GM20431 (cell line): ENCODE measurements around the gene MTX1.

Experiments used
- in situ Hi-C: fragments of 300-500 bp; cut with MseI, MboI; formaldehyde crosslinking; loops from one replicate; pipeline ENCODE4 v1.15.0; 2020; ENCODE audit warnings: low sequenced_read_pairs; ENCODE audit not compliant: unreplicated experiment

Gene MTX1

DNA sequence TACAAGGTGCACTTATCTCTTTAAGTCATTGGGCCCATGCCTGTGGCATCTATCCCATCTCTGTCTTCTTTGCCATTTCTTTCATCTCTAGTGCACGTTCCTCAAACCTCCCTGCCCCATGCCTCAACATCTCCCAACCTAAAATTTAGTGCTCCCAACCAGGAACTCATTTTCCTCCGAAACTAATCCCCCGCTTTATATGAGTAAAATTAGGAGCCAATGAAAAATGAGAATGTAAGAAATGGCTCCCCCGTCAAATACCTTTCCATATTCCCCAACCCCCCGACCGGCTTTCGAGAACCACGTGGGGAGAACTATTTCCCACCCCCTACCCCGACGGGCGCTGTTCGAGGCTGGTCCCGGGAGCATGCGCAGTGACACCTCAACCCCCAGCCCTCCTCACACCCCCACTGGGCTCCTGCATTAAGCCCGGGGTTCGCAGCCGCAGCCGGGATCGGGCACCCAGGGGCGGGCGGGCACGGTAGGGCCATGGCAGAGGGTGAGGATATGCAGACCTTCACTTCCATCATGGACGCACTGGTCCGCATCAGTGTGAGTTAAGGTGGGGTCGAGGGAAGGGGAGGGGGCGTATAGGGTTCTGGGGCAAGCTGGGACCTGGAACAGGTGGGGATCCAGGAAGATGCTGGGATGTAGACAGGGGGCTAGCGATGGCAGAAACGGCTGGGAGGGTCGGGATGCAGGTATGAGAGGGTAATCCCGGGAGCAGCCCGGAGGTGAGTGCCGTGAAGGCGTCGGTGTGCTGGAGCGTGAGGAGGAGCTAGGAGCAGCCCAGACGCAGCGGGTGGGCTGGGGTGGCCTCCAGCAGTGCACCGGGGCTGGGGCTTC, 34.8 kb upstream of the MTX1 start, which contains the start of gene TRIM46:
TRIM46 (plus strand) TSS at position 372 of the 846 bp plus-strand sequence; CDS start at position 490, 118 bp downstream.
- in situ Hi-C loops: no loop called here

DNA sequence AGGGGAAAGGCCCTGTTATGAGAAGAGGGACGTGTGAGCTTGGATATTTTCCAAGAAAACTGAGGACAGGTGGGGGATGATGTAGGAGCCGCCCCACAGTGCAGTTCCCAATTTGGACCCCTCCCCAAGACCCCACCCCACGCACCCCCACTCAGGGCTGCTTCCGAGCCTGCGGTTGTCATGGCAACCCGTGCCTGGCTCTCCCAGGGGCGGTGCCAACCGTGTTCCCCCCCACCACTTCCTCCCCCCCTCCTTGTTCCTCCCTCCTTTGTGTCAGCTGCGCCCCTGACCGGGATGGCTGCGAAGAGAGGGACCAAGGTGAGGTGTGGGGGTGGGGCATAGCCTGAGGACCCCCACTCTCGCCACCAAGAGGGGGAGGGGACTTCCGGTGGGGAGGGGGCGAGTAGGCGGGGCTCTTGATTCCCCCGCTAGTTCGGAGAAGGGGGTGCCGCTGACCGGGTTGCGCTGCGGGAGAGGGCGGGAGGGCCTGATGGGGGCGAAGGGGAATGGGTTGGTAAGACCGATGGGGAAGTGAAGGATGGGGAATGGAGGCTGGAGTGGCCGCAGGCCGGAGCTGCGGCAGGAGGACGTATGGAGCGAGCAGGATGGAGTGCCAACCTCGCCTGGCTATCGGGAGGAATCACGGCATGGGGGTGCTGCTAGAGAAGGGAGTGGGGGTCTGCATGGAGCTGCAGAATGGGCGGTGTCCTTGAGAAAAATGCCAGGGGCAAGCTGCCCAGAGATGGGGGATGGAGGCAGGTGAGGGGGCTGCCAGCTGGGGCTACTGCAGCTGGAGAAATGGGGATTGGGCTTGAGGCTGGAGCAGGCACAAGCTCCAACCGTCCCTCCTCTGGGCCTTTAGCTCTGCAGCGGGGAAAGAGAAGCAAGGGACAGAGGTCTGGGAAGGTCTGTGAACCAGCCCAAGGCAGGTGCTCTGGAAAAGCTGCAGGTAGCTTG, 33.9 kb upstream of the MTX1 start:
- in situ Hi-C loops: no loop called here

DNA sequence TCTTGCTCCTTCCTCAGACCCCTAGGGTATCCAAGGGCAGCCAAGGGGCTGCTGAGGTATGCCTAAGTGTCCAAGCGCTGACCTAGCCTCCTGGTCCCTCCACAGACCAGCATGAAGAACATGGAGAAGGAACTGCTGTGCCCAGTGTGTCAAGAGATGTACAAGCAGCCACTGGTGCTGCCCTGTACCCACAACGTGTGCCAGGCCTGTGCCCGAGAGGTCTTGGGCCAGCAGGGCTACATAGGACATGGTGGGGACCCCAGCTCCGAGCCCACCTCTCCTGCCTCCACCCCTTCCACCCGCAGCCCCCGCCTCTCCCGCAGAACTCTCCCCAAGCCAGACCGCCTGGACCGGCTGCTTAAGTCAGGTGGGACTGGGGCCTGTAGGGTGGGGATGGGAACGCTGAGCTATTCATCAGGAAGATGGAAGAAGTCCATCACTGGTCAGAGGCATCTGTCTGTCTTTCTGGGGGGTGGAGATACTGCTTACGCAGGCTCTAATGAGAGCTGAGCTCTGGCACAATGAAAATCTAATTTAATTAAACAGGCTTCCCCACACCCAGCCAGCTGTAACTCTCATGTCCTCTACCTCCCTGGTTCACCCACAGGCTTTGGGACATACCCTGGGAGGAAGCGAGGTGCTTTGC, 33.1 kb upstream of the MTX1 start:
- in situ Hi-C loops: no loop called here

DNA sequence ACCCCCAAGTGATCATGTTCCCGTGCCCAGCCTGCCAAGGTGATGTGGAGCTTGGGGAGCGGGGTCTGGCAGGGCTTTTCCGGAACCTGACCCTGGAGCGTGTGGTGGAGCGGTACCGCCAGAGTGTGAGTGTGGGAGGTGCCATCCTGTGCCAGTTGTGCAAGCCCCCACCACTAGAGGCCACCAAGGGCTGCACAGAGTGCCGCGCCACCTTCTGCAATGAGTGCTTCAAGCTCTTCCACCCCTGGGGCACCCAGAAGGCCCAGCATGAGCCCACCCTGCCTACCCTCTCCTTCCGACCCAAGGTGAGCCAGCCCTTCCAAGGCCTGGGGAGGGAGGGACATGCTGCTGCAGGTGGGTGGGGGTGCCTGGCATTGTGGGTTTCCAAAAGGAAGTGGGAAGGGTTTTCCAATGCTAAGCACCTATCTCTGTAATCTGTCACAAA, 32.5 kb upstream of the MTX1 start:
- in situ Hi-C loops: no loop called here

DNA sequence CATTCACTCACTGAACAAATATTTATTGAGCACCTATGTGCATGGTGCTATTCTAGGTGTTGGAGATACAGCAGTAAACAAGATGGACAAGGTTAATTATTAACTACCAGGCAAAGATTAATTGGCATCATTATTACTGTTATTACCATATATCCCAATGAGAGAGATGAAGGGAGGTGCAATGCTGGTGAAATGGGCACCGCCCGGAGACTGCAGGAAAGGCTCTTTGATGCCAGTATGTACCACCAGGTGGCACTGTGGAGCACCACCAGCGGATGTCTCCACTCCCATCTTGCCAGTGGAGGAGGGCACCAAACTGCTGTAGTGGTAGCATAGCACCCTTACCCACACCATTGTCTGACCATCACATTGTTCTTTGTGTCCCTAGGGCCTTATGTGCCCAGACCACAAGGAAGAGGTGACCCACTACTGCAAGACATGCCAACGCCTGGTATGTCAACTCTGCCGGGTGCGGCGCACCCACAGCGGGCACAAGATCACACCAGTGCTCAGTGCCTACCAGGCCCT, 31.9 kb upstream of the MTX1 start:
- in situ Hi-C loops: no loop called here

DNA sequence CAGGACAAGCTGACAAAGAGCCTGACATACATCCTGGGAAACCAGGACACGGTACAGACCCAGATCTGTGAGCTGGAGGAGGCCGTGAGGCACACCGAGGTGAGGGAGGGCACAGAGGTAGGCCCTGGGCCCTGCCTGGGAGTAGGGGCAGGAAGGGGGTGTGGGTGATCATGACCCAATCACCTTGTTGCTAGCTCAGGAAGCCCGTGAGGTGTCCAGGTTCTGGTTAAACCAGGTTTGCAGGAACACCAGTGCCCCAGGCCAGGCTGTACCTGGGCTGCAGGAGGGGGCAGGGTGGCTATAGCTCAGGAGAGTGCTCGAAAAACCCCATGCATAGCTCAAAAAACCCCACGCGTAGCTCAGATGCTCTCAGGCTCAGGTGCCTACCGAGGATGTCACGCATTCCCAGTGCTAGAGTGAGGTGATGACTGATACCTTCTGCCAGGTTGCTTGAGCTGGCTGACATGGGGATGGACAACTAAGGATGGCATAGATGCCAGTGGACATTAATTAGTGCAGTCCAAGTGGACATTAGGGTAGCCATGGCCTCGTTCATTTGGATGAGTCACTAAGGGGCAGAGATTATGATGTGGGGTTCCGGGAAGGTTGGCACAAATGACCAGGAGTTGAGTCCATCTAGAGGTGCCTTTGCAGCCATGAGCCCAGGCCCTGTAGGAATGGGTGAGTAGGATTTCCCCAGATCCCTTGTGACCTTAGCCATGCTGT, 31.1 kb upstream of the MTX1 start:
- in situ Hi-C loops: no loop called here

DNA sequence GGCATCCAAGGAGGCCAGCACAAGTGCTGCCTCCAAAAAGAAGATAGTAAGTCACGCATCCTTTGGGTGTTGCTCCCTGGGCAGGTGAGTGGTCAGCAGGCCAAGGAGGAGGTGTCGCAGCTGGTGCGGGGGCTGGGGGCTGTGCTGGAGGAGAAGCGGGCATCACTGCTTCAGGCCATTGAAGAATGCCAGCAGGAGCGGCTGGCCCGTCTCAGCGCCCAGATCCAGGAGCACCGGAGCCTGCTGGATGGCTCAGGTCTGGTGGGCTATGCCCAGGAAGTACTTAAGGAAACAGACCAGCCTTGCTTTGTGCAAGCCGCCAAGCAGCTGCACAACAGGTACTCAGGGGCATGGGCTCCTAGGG, 30.6 kb upstream of the MTX1 start:
- in situ Hi-C loops: no loop called here

DNA sequence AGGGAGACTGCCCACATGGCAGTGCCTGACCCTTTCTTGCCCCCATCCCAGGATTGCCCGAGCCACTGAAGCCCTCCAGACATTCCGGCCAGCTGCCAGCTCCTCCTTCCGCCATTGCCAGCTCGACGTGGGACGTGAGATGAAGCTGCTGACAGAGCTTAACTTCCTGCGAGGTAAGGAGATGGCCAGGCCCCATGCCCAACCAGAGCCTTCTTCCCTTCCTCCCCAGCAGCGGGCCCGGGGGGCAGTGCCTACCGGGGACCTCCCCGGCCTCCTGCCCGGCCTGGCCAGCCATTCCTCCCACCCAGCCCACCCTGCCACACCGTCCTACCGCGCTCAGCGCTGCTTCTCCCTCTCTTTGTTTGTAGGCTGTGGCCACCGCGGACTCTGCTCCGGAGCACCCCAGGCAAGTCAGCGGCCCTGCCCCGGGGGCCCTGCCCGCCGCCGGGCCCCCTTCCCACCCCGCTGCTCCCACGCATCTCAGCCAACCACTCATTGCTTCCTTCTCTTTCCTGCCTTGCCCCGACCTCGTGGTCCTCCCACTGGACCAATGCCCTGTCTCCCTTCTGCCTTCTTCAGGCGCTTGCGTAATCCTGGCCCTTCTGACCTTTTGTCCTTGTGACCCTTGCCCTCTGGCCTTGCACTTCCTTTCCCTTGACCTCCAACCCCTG, 29.9 kb upstream of the MTX1 start:
- in situ Hi-C loops: no loop called here

DNA sequence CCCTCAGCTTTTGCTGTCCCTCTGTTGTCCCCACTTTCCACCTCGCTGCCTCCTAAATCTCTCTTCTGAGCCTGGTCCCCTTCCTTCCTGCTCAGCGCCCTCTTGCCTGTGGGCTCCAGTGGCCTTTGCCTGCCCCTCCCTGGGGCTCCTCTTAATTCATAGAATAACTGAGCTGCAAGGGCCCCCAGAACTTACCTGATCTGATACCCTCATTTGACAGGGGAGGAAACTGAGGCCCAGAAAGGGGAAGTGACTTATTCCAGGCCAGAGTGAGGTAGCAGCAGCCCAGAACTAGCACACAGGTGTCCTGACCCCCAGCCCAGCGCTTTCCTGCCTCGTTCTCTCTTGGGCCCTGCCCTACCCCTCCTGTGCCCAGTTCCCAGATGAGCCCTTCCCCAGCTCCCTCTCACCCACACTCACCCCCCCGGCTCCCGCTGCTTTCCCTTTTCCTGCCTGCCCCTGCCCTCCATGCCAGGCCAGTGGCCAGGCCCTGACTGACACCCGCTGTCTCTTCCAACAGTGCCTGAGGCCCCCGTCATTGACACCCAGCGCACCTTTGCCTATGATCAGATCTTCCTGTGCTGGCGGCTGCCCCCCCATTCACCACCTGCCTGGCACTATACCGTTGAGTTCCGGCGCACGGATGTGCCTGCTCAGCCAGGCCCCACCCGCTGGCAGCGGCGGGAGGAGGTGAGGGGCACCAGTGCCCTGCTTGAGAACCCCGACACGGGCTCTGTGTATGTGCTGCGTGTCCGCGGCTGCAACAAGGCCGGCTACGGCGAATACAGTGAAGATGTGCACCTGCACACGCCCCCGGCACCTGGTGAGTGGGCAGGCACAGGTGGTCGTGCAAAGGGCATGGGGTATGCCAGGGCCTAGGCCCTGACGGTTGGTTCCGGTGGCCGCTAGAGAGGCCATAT, 29.1 kb upstream of the MTX1 start:
- in situ Hi-C loops: no loop called here

DNA sequence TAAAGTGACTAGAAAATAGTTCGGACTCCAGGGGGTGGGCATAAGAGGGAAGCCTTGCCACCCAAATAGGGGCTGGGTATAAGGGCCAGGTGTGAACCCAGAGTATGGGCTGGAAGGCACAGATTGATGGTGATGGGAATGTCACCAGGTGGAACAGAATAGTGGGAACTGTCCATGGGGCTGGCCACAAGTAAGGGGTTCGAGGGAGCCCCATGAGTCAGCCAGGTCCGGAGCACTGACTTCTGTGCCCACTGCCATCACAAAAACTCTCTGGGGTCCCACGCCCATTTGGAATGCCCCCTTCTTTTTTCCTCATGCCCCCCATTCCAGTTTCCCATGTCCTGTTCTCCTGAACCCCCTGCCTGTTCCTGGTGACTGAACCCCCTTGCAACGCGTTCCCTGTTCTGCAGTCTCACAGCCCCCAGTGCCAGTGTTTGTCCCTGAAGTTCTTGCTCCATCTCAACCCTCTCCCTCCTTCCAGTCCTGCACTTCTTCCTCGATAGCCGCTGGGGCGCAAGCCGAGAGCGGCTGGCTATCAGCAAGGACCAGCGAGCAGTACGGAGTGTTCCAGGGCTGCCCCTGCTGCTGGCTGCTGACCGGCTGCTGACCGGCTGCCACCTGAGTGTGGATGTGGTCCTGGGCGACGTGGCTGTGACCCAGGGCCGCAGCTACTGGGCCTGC, 27.0 kb upstream of the MTX1 start:
- in situ Hi-C loops: no loop called here

DNA sequence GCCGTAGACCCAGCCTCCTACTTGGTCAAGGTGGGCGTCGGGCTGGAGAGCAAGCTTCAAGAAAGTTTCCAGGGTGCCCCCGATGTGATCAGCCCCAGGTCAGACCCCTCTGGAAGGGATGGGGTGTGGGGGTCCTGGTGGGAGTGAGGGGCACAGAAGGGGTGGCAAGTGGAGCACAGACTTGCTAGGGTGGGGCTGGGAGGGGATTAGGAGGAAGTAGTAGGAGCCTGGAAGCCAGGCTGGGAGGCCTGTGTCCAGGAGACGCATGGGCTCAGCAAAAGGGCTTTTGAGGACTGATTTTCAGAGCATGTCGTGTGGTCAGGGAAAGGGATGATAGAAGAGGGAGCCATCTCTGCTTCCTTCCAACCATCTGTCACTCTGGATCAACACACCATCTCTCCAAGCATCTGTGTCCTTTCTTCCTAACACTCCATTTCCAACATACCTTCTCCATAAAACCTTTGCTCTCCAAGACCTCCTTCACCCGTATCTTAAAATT, 26.4 kb upstream of the MTX1 start:
- in situ Hi-C loops: no loop called here

DNA sequence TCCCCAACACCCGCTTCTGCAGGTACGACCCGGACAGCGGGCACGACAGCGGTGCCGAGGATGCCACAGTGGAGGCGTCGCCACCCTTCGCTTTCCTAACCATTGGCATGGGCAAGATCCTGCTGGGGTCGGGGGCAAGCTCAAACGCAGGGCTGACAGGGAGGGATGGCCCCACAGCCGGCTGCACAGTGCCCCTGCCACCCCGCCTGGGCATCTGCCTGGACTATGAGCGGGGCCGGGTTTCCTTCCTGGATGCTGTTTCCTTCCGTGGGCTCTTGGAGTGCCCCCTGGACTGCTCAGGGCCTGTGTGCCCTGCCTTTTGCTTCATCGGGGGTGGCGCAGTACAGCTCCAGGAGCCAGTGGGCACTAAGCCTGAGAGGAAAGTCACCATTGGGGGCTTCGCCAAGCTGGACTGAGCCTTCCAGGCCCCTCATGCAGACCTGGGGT, 24.7 kb upstream of the MTX1 start:
- in situ Hi-C loops: no loop called here

DNA sequence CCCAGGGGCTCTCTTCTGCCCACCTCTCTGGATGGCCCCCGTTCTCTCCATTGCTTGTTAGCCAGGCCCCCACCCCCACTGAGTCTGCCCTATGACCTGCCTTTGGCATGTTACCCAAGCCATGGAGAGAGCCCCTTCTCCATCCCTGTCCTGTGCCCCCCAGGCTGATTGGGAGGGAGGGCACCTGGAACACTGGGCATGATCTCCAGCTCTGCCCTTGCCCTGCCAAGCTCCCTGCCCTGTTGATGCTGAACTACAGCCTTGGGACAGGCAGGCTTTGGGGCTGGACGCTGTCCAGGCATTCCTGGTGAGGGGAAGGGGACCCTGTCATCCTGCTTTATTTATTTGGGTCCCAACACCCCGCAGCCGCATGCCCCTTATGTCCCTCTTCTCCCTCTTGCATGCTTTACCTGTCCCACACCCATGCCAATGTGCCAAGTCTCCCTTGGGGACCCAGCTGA, 24.1 kb upstream of the MTX1 start:
- in situ Hi-C loops: no loop called here

DNA sequence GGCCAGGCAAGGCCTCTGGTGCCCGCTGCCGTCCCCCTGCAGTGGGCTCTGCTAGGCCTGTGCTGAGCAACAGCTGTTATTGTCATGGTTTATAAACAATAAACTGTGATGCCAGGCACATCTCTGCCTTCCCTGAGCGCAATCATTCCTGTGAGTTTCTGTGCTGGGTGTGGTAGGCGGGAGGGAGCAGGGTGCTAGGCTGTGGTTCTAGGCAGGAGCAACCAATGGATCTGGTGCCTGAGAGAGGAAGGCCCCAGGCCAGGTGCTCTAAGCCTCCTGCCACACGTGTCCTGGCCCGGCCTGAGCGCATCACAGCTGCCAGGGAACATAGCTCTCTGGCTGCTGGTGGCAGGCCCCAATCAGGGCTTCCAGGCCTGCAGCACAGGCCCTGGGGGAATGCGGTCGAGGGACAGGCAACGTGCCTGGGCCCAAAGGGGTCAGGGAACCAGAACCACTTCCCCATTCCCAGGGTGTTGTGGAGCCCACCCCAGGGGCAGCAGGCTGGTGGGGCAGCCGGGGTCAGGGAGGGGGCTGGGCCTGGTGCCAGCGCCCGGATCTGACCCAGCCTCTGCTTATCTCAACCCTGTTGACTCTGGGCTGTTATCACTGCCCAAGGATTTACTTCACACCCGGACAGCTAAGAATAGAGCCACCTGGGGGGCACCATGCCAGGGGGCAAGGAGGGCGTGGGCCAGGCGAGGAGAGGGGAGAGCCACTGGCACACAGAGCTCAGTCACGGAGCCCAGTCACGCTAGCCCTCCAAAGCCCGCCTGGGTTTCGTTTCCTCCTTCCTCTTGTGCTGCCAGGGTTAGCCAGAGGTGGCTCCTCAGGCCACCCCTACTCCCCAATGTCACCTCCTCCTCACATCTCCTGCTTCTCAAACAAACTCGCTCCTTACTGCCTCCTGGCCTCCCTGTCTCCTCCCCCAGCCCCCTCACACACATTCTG, 23.4 kb upstream of the MTX1 start:
- in situ Hi-C loops: no loop called here

DNA sequence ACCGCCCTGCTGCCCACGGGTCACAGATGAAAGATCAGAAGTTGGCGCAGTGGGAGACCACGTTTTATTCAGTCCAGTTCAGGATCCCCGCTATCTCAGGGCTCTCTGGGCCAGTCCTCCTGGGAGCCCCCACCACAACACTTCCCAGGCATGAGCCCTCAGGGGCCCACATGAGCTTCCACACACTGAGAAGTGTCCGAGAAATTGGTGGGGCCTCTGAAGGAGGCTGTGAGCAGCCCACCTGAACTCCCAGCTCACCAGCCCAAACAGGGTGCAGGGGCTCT, 22.8 kb upstream of the MTX1 start:
- in situ Hi-C loops: no loop called here

DNA sequence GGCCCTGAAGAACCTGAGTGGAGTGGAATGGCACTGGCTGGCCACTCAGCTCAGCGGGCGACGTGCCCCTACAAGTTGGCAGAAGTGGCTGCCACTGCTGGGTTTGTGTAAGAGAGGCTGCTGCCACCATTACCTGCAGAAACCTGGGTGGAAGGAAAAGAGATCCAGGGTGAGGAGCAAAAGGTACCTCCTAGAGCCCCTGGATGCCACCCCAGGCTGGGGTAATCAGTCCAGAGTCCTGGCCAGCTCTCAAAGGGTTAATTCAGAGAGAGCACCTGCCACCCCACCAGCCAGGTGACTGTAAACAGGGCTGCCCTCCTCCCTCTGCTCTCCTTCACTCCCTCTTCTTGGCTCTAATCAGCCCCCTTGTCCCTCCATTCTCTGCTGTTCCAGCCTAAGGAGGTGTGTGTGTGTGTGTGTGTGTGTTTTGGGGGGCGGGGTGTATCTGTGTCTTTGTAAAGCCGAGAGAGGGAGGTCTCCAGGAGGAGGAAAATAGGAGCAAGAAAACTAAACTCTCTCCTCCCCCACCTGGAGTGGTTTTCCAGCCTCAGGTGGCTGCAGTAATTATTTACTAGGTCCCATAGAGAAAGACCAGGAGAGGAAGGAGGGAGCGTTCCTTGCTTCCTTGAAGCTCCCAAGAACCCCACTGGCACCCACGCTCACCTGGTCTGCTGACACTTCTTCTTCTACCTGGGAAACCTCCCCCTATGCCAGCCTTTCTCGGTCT, 22.3 kb upstream of the MTX1 start:
- in situ Hi-C loops: no loop called here
